ENCODE results near the gene AP1S1.
"Not testable (repeated sequence)": the region's sequence is repeated elsewhere in the genome, so short reads cannot be mapped to it uniquely, and the experiment has no call there.

The AP1S1 gene

GRCh38 chr7:101199522-101199921 is 45.2 kb downstream of the AP1S1 start:
- FAIRE-seq; DNase-seq (ENCODE audit: low spot score): not testable (repeated sequence)

DNA sequence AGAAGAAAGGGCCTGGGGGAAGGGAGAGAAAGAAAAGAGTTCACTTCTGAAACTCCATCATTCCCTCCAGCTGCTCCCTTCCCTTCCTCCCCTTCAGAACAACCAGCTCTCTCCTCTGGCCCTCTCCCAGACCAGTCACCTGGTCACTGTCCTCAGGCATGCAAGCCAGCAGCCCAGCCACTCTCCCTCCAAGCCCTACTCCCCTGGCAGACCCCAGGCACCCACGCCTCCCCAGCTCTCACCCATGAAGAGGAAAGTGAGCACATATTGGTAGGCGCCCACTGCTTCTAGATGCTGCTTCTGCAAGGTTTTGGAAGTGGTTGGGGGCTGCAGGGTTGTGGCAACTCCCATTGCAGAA is 46.2 kb downstream of the AP1S1 start:
- DNase-seq (ENCODE audit: low spot score) (no peak), FAIRE-seq (no peak)

DNA sequence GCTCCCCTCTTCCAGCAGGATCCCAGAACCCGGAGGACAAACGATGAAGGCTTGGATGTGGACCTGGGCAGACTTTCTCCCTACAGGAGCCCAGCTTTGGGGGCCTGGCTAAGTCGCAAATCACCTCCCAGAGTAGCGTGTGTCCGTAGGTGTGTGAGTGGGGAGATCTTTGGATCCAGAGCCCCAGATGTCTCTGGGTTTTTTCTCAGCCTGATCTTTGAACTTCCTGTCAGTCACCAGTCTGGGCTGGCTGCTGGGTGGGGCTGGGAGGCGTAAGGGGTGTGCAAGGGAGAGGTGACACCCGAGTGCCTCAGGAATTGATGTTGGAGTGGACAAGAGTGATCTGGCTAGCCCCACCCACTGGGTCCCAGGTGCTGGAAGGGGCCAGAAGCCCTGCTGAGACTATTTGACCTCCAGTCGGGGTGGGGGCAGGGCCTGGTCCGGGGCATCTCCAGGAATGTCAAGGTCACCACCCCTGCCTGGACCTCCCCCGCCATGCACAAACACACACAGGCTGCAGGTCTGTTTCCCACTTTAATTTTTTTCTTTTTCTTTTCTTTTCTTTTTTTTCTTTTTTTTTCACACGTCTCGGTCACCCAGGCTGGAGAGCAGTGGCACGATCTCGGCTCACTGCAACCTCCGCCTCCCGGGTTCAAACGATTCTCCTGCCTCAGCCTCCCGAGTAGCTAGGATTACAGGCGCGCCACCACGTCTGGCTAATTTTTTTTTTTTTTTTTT is 46.8 kb downstream of the AP1S1 start, which contains the start of gene MOGAT3:
Gene MOGAT3, minus strand, starts transcription at position 175 of the 738 bp plus-strand sequence. CDS start 182 bp downstream, outside the sequence.
- DNase-seq (ENCODE audit: low spot score), result no peak
- no peak for FAIRE-seq

- no peak for DNase-seq (ENCODE audit: low spot score)
- FAIRE-seq, result no peak
Observed at GRCh38 chr7:101201695-101202602, 47.7 kb downstream of the AP1S1 start.

DNA sequence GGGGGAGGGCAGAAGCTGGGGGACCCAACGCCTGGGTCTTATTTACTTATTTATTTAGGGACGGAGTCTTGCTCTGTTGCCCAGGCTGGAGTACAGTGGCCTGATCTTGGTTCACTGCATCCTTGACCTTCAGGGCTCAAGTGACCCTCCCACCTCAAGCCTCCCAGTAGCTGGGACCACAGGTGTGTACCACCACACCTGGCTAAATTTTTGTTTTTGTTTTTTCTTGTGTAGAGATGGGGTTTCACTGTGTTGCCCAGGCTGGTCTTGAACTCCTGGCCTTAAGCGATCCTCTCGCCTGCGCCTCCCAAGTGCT is 48.3 kb downstream of the AP1S1 start:
- no peak for DNase-seq (ENCODE audit: low spot score)

GRCh38 chr7:101203740-101204738 is 49.8 kb downstream of the AP1S1 start:
- not testable (repeated sequence) for FAIRE-seq; DNase-seq (ENCODE audit: low spot score)

More for the DNA sequence above, 48.3 kb downstream of the AP1S1 start:
- no peak for FAIRE-seq

GRCh38 chr7:101205901-101206664 is 51.8 kb downstream of the AP1S1 start:
- FAIRE-seq (no peak), DNase-seq (ENCODE audit: low spot score) (no peak)

- FAIRE-seq (no peak), DNase-seq (ENCODE audit: low spot score) (no peak)
Observed at GRCh38 chr7:101206665-101207042, 52.4 kb downstream of the AP1S1 start.

- FAIRE-seq (no peak), DNase-seq (ENCODE audit: low spot score) (no peak)
Observed at GRCh38 chr7:101207459-101207858, 53.2 kb downstream of the AP1S1 start.

- FAIRE-seq, result no peak
- no peak for DNase-seq (ENCODE audit: low spot score)
Observed at GRCh38 chr7:101208794-101209193, 54.5 kb downstream of the AP1S1 start.

DNA sequence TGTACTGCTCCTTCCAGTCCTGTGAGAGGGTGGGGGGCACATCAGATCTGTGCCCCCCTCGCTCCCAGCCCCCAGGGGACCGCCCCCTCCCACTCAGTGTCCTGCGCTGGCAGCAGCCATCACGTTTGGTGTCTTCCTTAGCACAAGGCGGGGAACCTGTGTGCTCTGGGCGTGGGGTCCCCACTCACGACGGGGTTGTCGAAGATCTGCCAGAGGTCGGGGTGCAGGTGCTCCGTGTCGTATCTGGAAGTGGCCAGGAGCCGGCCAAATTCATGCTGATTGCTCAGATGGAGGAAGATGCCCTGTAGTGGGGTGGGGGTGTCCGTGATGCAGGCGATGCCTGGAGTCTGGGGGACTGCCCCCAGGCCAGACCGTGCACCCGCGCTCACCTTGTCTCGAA is 55.9 kb downstream of the AP1S1 start:
- no peak for DNase-seq (ENCODE audit: low spot score)
- no peak for FAIRE-seq
